GM18868 (cell line): ENCODE measurements around the gene ZNF780A.
"Not testable (repeated sequence)": the region's sequence is repeated elsewhere in the genome, so short reads cannot be mapped to it uniquely, and the experiment has no call there.

ENCODE experiments used
- ATAC-seq: cut with Tn5 transposase; IDR thresholded peaks from one replicate; pipeline ENCODE4 v1.9.1; 2021; ENCODE audit warnings: mild to moderate bottlenecking, moderate library complexity; ENCODE audit not compliant: unreplicated experiment

Gene ZNF780A

GRCh38 chr19:40088299-40089047 lies 2.3 kb downstream of the ZNF780A start:
- ATAC-seq = no peak

GRCh38 chr19:40084948-40085347 lies 5.8 kb downstream of the ZNF780A start:
- ATAC-seq = no peak

DNA sequence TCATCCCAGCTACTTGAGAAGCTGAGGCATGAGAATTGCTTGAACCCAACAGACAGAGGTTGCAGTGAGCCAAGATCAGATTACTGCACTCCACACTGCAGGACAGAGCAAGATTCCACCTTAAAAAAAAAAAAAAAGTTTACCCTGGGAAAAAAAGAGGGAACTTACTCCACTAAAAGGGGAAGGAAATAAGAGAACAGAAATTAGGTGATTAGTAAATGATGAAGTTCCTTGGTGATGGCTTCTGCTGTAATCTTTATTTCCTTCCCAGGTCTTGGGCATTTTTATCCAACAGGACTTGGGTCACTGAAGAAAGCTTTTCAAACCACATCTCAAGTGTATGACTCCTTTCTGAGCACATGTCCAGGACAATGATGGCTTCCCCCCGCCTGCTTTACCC lies 9.3 kb downstream of the ZNF780A start:
- ATAC-seq = no peak

DNA sequence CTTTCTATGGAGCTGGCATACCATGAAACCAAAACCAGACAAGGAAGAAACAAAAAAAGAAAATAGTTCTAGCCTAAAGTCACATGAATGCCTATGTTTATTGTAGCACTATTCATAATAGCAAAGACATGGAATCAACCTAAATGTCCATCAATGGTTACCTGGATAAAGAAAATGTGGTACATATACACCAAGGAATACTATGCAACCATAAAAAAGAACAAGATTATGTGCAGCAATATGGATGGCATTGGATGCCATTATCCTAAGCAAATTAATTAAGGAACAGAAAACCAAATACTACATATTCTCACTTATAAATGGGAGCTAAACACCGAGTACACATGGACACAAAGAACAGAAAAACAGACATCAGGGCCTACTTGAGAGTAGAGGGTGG lies 10.5 kb downstream of the ZNF780A start:
- ATAC-seq = no peak

DNA sequence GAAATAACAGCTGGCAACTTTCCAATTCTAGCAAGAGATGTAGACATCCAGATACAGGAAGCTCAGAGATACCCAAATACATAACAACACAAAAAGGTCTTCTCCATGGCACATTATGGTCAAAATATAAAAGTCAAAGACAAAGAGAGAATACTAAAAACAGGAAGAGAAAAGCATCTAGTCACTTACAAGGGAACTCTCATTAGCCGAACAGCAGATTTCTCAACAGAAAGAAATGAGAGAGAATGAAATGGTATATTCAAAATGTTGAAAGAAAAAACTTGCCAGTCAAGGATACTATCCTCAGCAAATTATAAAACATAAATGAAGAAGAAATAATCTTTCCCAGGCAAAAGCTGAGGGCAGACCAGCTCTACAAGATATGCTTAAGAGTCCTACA lies 12.4 kb downstream of the ZNF780A start:
- no peak for ATAC-seq

DNA sequence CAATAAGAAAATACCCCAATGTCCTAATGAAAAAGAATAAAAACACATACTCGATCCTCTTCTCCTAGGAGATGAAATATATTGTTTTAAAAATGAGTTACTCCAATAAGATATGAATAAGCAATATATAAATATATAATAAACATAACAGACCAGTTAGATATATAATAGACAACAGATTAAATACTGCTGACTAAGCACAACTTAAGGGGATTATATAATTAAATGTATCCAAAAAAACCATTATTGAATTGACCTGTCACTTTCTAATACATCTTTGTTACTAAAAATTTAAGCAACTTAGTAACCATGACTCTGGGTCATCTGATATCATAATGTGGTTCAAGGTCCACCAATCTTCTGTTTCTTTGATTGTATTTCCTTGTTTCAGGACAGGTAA lies 20.7 kb downstream of the ZNF780A start:
- no peak for ATAC-seq

DNA sequence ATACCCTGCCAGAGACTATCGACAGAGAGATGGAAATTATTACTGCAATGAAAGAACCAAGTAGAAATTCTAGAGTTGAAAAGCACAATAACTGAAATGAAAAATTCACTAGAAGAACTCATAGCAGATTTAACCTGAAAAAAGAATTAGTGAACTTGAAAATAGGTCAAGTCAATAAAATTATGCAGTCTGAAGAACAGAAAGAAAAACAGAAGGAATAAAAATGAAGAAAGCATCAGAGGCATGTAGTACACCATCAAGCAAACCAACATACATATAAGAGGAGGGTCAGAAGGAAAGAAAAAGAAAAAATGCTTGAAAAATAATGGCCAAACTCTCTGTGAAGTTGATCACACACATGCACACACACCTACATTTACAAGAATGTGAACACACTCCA lies 31.1 kb downstream of the ZNF780A start:
- no peak for ATAC-seq

GRCh38 chr19:40057166-40057565 lies 33.6 kb downstream of the ZNF780A start:
- no peak for ATAC-seq

DNA sequence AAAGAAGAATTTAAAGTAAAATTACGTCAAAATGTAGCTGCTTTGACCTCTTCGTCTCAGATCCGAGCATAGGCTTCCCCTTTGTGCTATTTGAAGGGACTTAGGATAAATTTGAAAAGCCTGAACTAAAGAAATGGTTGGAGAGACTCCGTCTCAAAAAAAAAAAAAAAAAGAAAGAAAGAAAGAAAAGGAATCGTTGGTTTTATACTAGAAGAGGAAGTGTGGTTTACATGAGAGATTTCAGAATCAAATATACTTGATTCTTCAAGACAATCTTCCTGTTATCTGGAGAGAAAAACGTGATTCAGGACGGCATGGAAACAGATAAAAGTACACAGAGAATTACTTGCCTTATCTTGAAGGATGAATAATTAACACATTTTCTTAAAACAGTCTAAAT lies 34.2 kb downstream of the ZNF780A start:
- no peak for ATAC-seq

DNA sequence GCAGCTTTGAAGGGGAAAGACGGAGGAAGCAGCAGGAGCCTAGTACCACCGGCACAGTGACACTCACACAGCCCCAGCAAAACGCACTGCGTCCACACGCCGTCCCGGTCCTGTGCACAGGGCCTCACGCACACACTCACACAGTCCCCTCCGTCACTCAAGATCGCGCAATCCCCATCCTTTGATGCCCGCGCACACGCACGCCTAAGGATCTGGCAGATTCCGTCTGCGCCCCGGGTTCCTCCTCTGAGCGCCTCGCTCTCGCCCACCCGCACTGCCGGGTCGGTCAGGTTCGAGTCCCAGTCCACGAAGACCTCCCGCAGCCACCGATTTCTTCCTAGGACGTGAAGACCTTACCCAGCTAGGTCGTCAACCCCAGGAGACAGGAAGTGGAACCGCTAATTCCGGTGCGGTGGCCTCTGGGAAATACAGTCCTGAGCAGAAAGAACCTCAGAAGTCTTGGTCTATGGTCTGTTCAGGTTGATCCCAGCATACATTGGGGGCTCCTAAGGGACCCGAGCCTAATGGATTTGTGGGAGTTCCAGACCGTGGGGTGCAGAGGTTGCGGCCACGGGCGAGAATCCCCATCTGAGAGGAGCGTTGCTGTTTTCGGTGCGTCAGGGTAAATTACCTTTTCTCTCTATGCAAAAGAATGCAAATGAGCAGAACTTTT lies 34.8 kb downstream of the ZNF780A start, which contains the start of gene ZNF780B:
Gene ZNF780B, minus strand, starts transcription at position 400 of the 673 bp plus-strand sequence. CDS start 5,899 bp downstream, outside the sequence.
- ATAC-seq = peak; percentile 68

DNA sequence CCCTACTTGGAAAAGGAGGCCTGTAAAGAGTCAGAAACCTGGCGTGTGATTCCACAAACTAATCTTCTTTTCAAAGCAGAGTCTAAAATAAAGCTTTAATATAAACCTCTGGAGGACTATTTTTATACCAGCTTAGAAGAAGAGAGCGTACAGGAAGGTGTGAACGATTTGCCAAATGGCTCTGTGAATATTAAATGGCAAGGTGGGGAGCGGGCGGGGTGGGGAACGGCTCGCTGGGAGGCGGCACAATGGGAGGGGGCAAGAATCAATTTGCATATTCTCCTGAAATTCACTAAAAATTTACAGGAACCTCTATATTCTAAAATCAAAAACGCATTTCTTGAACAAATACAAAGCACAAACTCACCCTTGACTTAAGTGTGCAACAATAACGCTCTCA lies 35.7 kb downstream of the ZNF780A start:
- ATAC-seq = no peak

GRCh38 chr19:40054632-40055031 lies 36.1 kb downstream of the ZNF780A start:
- no peak for ATAC-seq

DNA sequence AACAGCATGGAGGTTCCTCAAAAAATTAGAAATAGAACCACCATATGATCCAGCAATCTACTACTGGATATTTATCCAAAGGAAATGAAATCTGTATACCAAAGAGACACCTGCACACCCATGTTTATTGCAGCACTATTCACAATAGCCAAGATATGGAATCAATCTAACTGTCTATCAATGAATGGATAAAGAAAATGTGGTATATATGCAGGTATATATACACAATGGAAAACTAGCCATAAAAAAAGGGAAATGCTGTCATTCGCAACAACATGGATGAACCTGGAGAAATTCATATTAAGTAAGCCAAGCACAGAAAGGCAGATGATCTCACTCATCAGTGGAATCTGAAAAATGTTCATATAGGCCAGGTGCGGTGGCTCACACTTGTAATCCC lies 37.3 kb downstream of the ZNF780A start:
- ATAC-seq = no peak

- ATAC-seq = not testable (repeated sequence)
These were observed 49.0 kb downstream of the ZNF780A start for GRCh38 chr19:40041718-40042117.

- not testable (repeated sequence) for ATAC-seq
These were observed 52.7 kb downstream of the ZNF780A start for GRCh38 chr19:40038047-40038446.

DNA sequence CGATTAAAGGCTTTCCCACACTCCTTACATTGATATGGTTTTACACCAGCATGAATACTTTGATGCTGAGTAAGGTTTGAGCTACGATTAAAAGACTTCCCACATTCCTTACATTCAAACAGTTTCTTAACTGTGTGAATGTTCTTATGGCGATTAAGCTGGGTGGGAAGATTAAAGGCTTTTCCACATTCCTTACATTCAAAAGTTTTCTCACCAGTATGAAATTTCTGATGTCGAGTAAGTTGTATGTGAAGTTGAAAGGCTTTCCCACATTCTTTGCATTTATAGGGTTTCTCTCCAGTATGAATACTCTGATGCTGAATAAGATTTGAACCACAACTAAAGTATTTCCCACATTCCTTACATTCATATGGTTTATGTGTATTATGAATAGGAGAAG lies 54.7 kb downstream of the ZNF780A start:
- no peak for ATAC-seq

DNA sequence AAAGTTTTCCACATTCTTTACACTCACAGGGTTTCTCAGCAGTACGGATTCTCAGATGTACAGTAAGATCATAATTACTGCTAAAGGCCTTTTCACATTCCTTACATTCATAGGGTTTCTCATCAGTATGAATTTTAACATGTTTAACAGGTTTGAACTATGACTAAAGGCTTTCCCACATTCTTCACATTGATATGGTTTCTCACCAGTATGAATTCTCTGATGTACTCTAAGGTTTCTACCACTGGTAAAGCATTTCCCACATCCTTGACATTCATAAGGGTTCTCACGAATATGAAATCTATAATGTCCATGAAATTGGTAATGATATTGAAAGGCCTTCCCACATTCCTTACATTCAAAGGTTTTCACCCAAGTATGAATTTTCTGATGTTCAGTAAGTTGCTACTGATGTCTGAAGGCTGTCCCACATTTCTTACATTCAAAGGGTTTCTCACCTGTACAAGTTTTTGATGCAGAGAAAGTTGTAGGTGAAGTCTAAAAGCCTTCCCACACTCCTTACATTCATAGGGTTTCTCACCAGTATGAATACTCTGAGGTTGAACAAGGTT lies 56.7 kb downstream of the ZNF780A start:
- ATAC-seq = no peak

GRCh38 chr19:40026597-40026970 lies 64.2 kb downstream of the ZNF780A start:
- ATAC-seq = no peak

DNA sequence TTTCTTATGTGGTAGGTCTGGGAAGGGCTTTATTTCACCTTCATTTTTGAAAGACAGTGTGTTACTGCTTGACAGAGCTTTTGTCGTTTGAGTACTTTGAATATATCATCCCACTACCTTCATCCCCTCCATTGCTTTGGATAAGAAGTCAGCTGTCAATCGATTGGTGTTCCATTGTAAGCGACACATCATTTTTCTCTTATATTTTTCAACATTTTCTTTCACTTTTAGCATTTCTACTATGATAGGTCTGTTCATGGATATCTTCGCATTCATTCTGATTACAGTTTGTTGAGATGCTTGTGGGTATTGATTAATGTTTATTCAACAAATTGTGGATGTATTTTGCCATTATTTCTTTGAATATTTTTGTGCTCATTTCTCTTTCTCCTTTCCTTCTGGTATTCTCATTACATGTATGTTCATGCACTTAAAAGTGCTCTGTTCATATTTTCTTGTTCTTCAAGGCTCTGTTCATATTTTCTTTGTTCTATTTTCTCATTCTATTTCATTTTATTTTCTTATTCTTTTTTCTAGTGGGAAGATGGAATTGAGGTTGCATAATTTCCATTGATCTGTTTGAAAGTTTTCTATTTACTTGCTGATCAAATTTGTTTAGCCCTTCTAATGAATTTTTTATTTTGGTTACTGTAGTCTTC lies 64.7 kb downstream of the ZNF780A start:
- ATAC-seq = no peak

- no peak for ATAC-seq
These were observed 66.8 kb downstream of the ZNF780A start for GRCh38 chr19:40023969-40024368.
